Neural progenitor cell (in vitro differentiated cells): ENCODE results near the gene KANK4. TPM values are rescaled to one million over a fixed set of nuclear protein-coding genes. Genes with fewer than 3 reads are reported as not detected.
A peak's percentile ranks its signal among the peaks of the same experiment; 100 is the strongest.

ENCODE experiments used
- DNase-seq: peaks from one replicate; pipeline ENCODE4 v3.0.0-alpha.2; 2016; ENCODE audit warnings: low spot score
- H2AFZ ChIP-seq: fragments of 200-600 bp; sonication (generic); replicated peaks from 2 replicates; pipeline ENCODE4 v1.6.1; 2016; ENCODE audit warnings: antibody characterized with exemption
- H3F3A ChIP-seq: fragments of 200-600 bp; sonication (generic); 2 replicates; pipeline ENCODE4 v1.6.1; 2016; ENCODE audit warnings: antibody characterized with exemption, low read depth
- H3K27ac ChIP-seq: fragments of 200-600 bp; sonication (generic); 2 replicates; pipeline ENCODE4 v1.5.1; 2016; ENCODE audit warnings: mild to moderate bottlenecking
- H3K27me3 ChIP-seq: fragments of 200-600 bp; sonication (generic); 2 replicates; pipeline ENCODE4 v1.6.1; 2016; ENCODE audit warnings: mild to moderate bottlenecking, moderate library complexity
- H3K36me3 ChIP-seq: fragments of 200-600 bp; sonication (generic); 2 replicates; pipeline ENCODE4 v1.5.1; 2016
- H3K4me1 ChIP-seq: fragments of 200-600 bp; sonication (generic); 2 replicates; pipeline ENCODE4 v1.6.1; 2016; ENCODE audit warnings: mixed run types
- H3K4me2 ChIP-seq: fragments of 200-600 bp; sonication (generic); 2 replicates; pipeline ENCODE4 v1.6.1; 2016
- H3K4me3 ChIP-seq: fragments of 200-600 bp; sonication (generic); 2 replicates; pipeline ENCODE4 v1.5.1; 2016
- H3K79me2 ChIP-seq: fragments of 200-600 bp; sonication (generic); 2 replicates; pipeline ENCODE4 v1.6.1; 2016; ENCODE audit warnings: low read depth
- H3K9ac ChIP-seq: fragments of 200-600 bp; sonication (generic); 2 replicates; pipeline ENCODE4 v1.6.1; 2016
- H3K9me3 ChIP-seq: fragments of 200-600 bp; sonication (generic); 2 replicates; pipeline ENCODE4 v1.5.1; 2016; ENCODE audit warnings: low read depth
- H4K20me1 ChIP-seq: fragments of 200-600 bp; sonication (generic); 2 replicates; pipeline ENCODE4 v1.6.1; 2016; ENCODE audit warnings: low read depth
- H3K27ac Mint-ChIP-seq: 3 replicates; pipeline ENCODE4 v1.8.0; 2021; ENCODE audit warnings: mixed read lengths
- H3K27me3 Mint-ChIP-seq: 2 replicates; pipeline ENCODE4 v1.8.0; 2022; ENCODE audit warnings: low read depth, mild to moderate bottlenecking, inconsistent platforms, moderate library complexity, mixed read lengths; ENCODE audit not compliant: insufficient read depth
- H3K36me3 Mint-ChIP-seq: 3 replicates; pipeline ENCODE4 v1.8.0; 2021; ENCODE audit warnings: mixed read lengths
- H3K4me1 Mint-ChIP-seq: 3 replicates; pipeline ENCODE4 v1.8.0; 2021; ENCODE audit warnings: mixed read lengths
- H3K4me3 Mint-ChIP-seq: 3 replicates; pipeline ENCODE4 v1.8.0; 2021; ENCODE audit warnings: mild to moderate bottlenecking, moderate library complexity, mixed read lengths
- H3K9me3 Mint-ChIP-seq: 3 replicates; pipeline ENCODE4 v1.8.0; 2020; ENCODE audit warnings: mixed read lengths
- EZH2 ChIP-seq: fragments of 200-600 bp; sonication (generic); IDR thresholded peaks from 2 replicates; pipeline ENCODE4 v1.6.1; 2017; ENCODE audit warnings: antibody characterized with exemption, mild to moderate bottlenecking, moderate library complexity
- EZH2phosphoT487 ChIP-seq: fragments of 200-600 bp; sonication (generic); IDR thresholded peaks from 2 replicates; pipeline ENCODE4 v1.6.1; 2017; ENCODE audit warnings: antibody characterized with exemption
- total RNA-seq: library from RNA; depleted of rRNA; stranded (reverse); fragments of >200 nt; gene quantifications from 2 replicates; pipeline ENCODE4 v1.2.3, GENCODE V29; 2015; ENCODE audit warnings: low replicate concordance
- TF ChIP-seq, protein P1 (sequence below): fragments of 200-600 bp; sonication (generic); IDR thresholded peaks from 2 replicates; pipeline ENCODE4 v1.5.1; 2017; ENCODE audit warnings: antibody characterized with exemption, mild to moderate bottlenecking

The KANK4 gene
- total RNA-seq, 1 donor from 2014 or later, result not detected

DNA sequence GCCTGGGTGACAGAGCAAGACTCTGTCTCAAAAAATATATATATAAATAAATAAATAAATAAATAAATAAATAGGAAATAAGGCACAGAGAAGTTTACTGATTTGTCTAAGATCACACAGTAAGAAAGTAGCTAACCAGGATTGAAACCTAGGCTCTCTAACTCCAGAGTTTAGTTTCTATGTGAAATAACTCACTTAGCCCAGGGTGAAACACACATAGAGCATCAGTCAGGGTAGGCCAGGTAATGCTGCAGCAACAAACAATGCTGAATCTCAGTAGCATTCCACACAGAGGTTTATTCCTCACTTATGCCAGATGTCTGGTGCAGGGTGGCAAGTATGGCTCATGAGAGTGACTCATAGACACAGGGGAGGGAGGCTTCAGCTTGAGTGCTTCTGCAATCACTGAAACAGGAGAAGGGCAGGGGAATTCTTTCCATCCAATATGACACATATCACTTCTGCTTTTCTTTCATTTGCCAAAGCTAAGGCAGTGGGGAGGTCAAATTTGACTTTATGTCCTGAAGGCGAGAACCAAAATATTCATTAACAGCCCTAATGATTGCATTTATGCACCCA, 37.1 kb upstream of the KANK4 start:
- H3K79me2 ChIP-seq, result no peaks in the 10 kb centered on the region
- no peaks in the 10 kb centered on the region for H3K36me3 Mint-ChIP-seq
- H3F3A ChIP-seq, result no peaks in the 10 kb centered on the region
- DNase-seq, result no peak
- H3K27ac Mint-ChIP-seq, result no peak overlapping the region
- H3K27me3 ChIP-seq, result no peaks in the 10 kb centered on the region
- no peaks in the 10 kb centered on the region for H3K4me1 ChIP-seq
- H3K27ac ChIP-seq, result no peak overlapping the region
- no peak overlapping the region for H3K4me2 ChIP-seq
- no peaks in the 10 kb centered on the region for H3K36me3 ChIP-seq
- H3K4me3 ChIP-seq, result no peak overlapping the region
- H3K4me1 Mint-ChIP-seq, result peaks cover 4% of the 10 kb centered on the region
- H2AFZ ChIP-seq, result no peak overlapping the region
- no peak overlapping the region for H3K4me3 Mint-ChIP-seq
- H4K20me1 ChIP-seq, result no peaks in the 10 kb centered on the region
- no peak overlapping the region for H3K9ac ChIP-seq
- TF ChIP-seq EZH2, result no peak
- TF ChIP-seq, protein P1, sequence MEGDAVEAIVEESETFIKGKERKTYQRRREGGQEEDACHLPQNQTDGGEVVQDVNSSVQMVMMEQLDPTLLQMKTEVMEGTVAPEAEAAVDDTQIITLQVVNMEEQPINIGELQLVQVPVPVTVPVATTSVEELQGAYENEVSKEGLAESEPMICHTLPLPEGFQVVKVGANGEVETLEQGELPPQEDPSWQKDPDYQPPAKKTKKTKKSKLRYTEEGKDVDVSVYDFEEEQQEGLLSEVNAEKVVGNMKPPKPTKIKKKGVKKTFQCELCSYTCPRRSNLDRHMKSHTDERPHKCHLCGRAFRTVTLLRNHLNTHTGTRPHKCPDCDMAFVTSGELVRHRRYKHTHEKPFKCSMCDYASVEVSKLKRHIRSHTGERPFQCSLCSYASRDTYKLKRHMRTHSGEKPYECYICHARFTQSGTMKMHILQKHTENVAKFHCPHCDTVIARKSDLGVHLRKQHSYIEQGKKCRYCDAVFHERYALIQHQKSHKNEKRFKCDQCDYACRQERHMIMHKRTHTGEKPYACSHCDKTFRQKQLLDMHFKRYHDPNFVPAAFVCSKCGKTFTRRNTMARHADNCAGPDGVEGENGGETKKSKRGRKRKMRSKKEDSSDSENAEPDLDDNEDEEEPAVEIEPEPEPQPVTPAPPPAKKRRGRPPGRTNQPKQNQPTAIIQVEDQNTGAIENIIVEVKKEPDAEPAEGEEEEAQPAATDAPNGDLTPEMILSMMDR, result no peak
- no peak for TF ChIP-seq EZH2phosphoT487
- no peaks in the 10 kb centered on the region for H3K27me3 Mint-ChIP-seq
- no peaks in the 10 kb centered on the region for H3K9me3 ChIP-seq
- peaks cover 2% of the 10 kb centered on the region for H3K9me3 Mint-ChIP-seq

DNA sequence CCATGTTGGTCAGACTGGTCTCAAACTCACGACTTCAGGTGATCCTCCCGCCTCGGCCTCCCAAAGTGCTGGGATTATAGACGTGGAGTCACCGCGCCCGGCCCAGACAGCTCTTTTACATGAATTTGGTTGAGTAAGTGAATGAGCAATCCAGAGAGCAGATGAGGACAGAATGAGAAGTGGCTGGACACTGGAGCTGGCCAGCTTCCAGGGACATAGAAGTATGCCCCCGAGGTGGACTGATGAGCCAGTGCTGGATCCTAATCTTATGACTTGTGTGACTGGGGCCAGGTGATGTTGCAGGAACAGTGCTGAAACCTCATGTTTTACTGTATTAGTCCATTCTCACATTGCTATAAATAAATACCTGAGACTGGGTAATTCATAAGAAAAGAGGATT, 35.9 kb upstream of the KANK4 start:
- H3K9me3 Mint-ChIP-seq, result peaks cover 2% of the 10 kb centered on the region
- no peak overlapping the region for H3K4me2 ChIP-seq
- H3K27ac ChIP-seq, result no peak overlapping the region
- H4K20me1 ChIP-seq, result no peaks in the 10 kb centered on the region
- H3K4me1 ChIP-seq, result no peaks in the 10 kb centered on the region
- H3K27me3 Mint-ChIP-seq, result peaks cover 2% of the 10 kb centered on the region
- no peaks in the 10 kb centered on the region for H3K36me3 ChIP-seq
- no peak overlapping the region for H3K27ac Mint-ChIP-seq
- no peak for TF ChIP-seq EZH2phosphoT487
- TF ChIP-seq, protein P1, result no peak
- TF ChIP-seq EZH2, result no peak
- H3K27me3 ChIP-seq, result no peaks in the 10 kb centered on the region
- H3K9me3 ChIP-seq, result no peaks in the 10 kb centered on the region
- no peaks in the 10 kb centered on the region for H3K79me2 ChIP-seq
- no peak overlapping the region for H2AFZ ChIP-seq
- H3K4me3 ChIP-seq, result no peak overlapping the region
- DNase-seq, result no peak
- H3K36me3 Mint-ChIP-seq, result no peaks in the 10 kb centered on the region
- H3K9ac ChIP-seq, result no peak overlapping the region
- no peaks in the 10 kb centered on the region for H3F3A ChIP-seq
- no peak overlapping the region for H3K4me3 Mint-ChIP-seq
- peaks cover 4% of the 10 kb centered on the region for H3K4me1 Mint-ChIP-seq

DNA sequence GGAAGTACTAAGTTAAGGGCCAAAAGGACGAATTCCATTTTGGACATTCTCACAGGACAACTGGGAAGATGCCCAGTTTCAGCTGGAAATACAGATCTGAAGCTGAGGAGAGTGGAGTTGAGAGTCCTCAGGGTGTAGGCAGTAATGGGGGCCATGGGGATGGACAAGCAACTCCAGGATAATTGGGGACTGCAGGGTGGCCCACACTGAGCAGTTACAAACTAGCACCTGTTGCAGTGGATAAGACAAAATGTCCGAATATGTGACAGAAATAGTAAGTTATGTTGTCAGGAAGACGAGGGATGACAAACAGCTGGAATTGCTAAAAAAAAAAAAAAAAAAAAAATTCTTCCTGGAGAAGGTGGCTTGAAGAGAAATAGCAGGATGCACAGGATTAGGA, 34.6 kb upstream of the KANK4 start:
- Mint-ChIP-seq H3K27me3 (peaks cover 2% of the 10 kb centered on the region), H3K4me1 (peaks cover 1% of the 10 kb centered on the region), H3K9me3 (peaks cover 2% of the 10 kb centered on the region), H3K4me3 (no peak overlapping the region), H3K36me3 (no peaks in the 10 kb centered on the region), H3K27ac (peak overlapping the region; percentile 61)
- H3K9me3 ChIP-seq, result no peaks in the 10 kb centered on the region
- TF ChIP-seq, protein P1, result no peak
- TF ChIP-seq EZH2phosphoT487 (no peak), EZH2 (no peak)
- no peaks in the 10 kb centered on the region for H4K20me1 ChIP-seq
- no peak overlapping the region for H3K9ac ChIP-seq
- no peaks in the 10 kb centered on the region for H3K36me3 ChIP-seq
- no peak overlapping the region for H3K27ac ChIP-seq
- no peaks in the 10 kb centered on the region for H3K27me3 ChIP-seq
- no peaks in the 10 kb centered on the region for H3F3A ChIP-seq
- no peak for DNase-seq
- no peak overlapping the region for H2AFZ ChIP-seq
- H3K79me2 ChIP-seq, result no peaks in the 10 kb centered on the region
- H3K4me2 ChIP-seq, result no peak overlapping the region
- H3K4me3 ChIP-seq, result no peak overlapping the region
- no peaks in the 10 kb centered on the region for H3K4me1 ChIP-seq
